Aorta (tissue), 4 donors: ENCODE data around the gene COL8A1. TPM values are rescaled to one million over a fixed set of nuclear protein-coding genes. Genes with fewer than 3 reads are reported as not detected.

Experiments
- polyA plus RNA-seq, 2 donors: library from polyadenylated mRNA; stranded (reverse); fragments of 200-250 nt; gene quantifications; one replicate each; pipeline ENCODE4 v1.2.3, GENCODE V29; 2013
- total RNA-seq, 2 donors: library from RNA; stranded (reverse); fragmentation: NEBNext Ultra II Directional; extraction: Animal tissue kit (Norgen Biotek cat#: 25700); gene quantifications; one replicate each; pipeline ENCODE4 v1.2.1, GENCODE V29; 2021
- donor health status: healthy with polysubstance abuse.
- donor health status: Bipolar disorder and iron deficiency.
- donor health status: DM: no; HTN: no; CAD: no.
- donor health status: DM: yes; HTN: yes; CAD: no.

The COL8A1 gene
- total and polyA plus RNA-seq, 4 donors, result 208 to 514 (median 270) TPM

Other genes starting within 250 kb of the COL8A1 start
- 10 to 100 TPM; 21.3 to 31.0 TPM for gene CMSS1, start 179.3 kb downstream of the COL8A1 start, total RNA-seq
- 10 to 100 TPM; 35.6 to 36.3 TPM for gene CMSS1, start 179.3 kb downstream of the COL8A1 start, polyA plus RNA-seq